H9 (cell line): Measurements from ENCODE around the gene RBM33. TPM values are rescaled to one million over a fixed set of nuclear protein-coding genes. Genes with fewer than 3 reads are reported as not detected.

ENCODE experiments used
- DNase-seq: peaks from one replicate; pipeline ENCODE4 v3.0.0-alpha.2; 2017
- H2AFZ ChIP-seq: one replicate; pipeline ENCODE4 v1.6.1; 2013; ENCODE audit warnings: mild to moderate bottlenecking, low read length, control low read depth, moderate library complexity
- H2AK5ac ChIP-seq: 2 replicates; pipeline ENCODE4 v1.6.1; 2013; ENCODE audit warnings: low read length, control low read depth, mixed read lengths; ENCODE audit not compliant: insufficient read length
- H2BK120ac ChIP-seq: one replicate; pipeline ENCODE4 v1.6.1; 2013; ENCODE audit warnings: low read depth, mild to moderate bottlenecking, low read length, control low read depth, inconsistent platforms; ENCODE audit not compliant: poor library complexity, severe bottlenecking
- H2BK12ac ChIP-seq: 2 replicates; pipeline ENCODE4 v1.6.1; 2013; ENCODE audit warnings: low read length, control low read depth, mixed read lengths, low read depth; ENCODE audit not compliant: insufficient read length
- H2BK15ac ChIP-seq: 2 replicates; pipeline ENCODE4 v1.6.1; 2013; ENCODE audit warnings: low read depth, low read length, control low read depth
- H2BK20ac ChIP-seq: one replicate; pipeline ENCODE4 v1.6.1; 2013; ENCODE audit warnings: low read depth, mild to moderate bottlenecking, low read length, control low read depth, inconsistent platforms; ENCODE audit not compliant: poor library complexity, severe bottlenecking
- H2BK5ac ChIP-seq: 2 replicates; pipeline ENCODE4 v1.6.1; 2013; ENCODE audit warnings: low read length, control low read depth, mixed read lengths; ENCODE audit not compliant: insufficient read length
- H3K14ac ChIP-seq: 2 replicates; pipeline ENCODE4 v1.6.1; 2013; ENCODE audit warnings: low read length, control low read depth; ENCODE audit not compliant: insufficient read depth
- H3K18ac ChIP-seq: 2 replicates; pipeline ENCODE4 v1.6.1; 2013; ENCODE audit warnings: low read depth, mild to moderate bottlenecking, mixed read lengths, low read length, control low read depth; ENCODE audit not compliant: insufficient read length
- H3K23ac ChIP-seq: 2 replicates; pipeline ENCODE4 v1.6.1; 2013; ENCODE audit warnings: low read length, control low read depth, mixed read lengths, low read depth; ENCODE audit not compliant: insufficient read length
- H3K23me2 ChIP-seq: 2 replicates; pipeline ENCODE4 v1.6.1; 2013; ENCODE audit warnings: low read depth, mild to moderate bottlenecking, mixed read lengths, low read length, control low read depth; ENCODE audit not compliant: insufficient read length, poor library complexity, severe bottlenecking
- H3K27ac ChIP-seq: 2 replicates; pipeline ENCODE4 v1.5.1; 2013; ENCODE audit warnings: low read length, control low read depth, mixed read lengths, low read depth; ENCODE audit not compliant: insufficient read length
- H3K27me3 ChIP-seq: 2 replicates; pipeline ENCODE4 v1.6.1; 2013; ENCODE audit warnings: low read length, control low read depth, inconsistent platforms; ENCODE audit not compliant: insufficient read depth
- H3K4ac ChIP-seq: 2 replicates; pipeline ENCODE4 v1.6.1; 2013; ENCODE audit warnings: low read depth, mild to moderate bottlenecking, control low read depth, inconsistent platforms, low read length, moderate library complexity
- H3K4me1 ChIP-seq: 2 replicates; pipeline ENCODE4 v1.6.1; 2013; ENCODE audit warnings: low read length, control low read depth, inconsistent platforms; ENCODE audit not compliant: insufficient read depth
- H3K4me2 ChIP-seq: 2 replicates; pipeline ENCODE4 v1.6.1; 2013; ENCODE audit warnings: low read length, control low read depth, mixed read lengths; ENCODE audit not compliant: insufficient read length, insufficient read depth
- H3K56ac ChIP-seq: 2 replicates; pipeline ENCODE4 v1.6.1; 2013; ENCODE audit warnings: low read depth, mild to moderate bottlenecking, mixed read lengths, low read length, control low read depth; ENCODE audit not compliant: insufficient read length
- H3K79me1 ChIP-seq: 2 replicates; pipeline ENCODE4 v1.6.1; 2013; ENCODE audit warnings: low read depth, mild to moderate bottlenecking, moderate library complexity, low read length, control low read depth, inconsistent platforms; ENCODE audit not compliant: insufficient read depth, poor library complexity, severe bottlenecking
- H3K79me2 ChIP-seq: 2 replicates; pipeline ENCODE4 v1.6.1; 2013; ENCODE audit warnings: low read length, control low read depth, inconsistent platforms; ENCODE audit not compliant: insufficient read depth
- H3K9ac ChIP-seq: 2 replicates; pipeline ENCODE4 v1.6.1; 2013; ENCODE audit warnings: low read length, control low read depth, mixed read lengths; ENCODE audit not compliant: insufficient read length; ENCODE audit errors: extremely low read depth
- H3K9me3 ChIP-seq: one replicate; pipeline ENCODE4 v1.6.1; 2013; ENCODE audit warnings: low read depth, low read length, inconsistent platforms; ENCODE audit not compliant: control insufficient read depth
- H3T11ph ChIP-seq: one replicate; pipeline ENCODE4 v1.6.1; 2013; ENCODE audit warnings: mild to moderate bottlenecking, low read length, control low read depth, inconsistent platforms
- H4K20me1 ChIP-seq: one replicate; pipeline ENCODE4 v1.6.1; 2013; ENCODE audit not compliant: control insufficient read depth, insufficient read length, insufficient read depth
- H4K5ac ChIP-seq: 2 replicates; pipeline ENCODE4 v1.6.1; 2013; ENCODE audit warnings: low read depth, mild to moderate bottlenecking, mixed read lengths, low read length, control low read depth; ENCODE audit not compliant: insufficient read length
- H4K8ac ChIP-seq: replicated peaks from 2 replicates; pipeline ENCODE4 v1.6.1; 2013; ENCODE audit warnings: low read length, control low read depth, mixed read lengths, low read depth; ENCODE audit not compliant: insufficient read length
- H4K91ac ChIP-seq: 2 replicates; pipeline ENCODE4 v1.6.1; 2013; ENCODE audit warnings: low read depth, mild to moderate bottlenecking, moderate library complexity, mixed read lengths, low read length, control low read depth; ENCODE audit not compliant: insufficient read length
- H3K27ac Mint-ChIP-seq, 3 experiments: 2 replicates in 2 of 3; 3 replicates in 1 of 3; pipeline ENCODE4 v1.8.0; 2020 to 2021; ENCODE audit warnings: mixed read lengths in 3 of 3, mild to moderate bottlenecking in 1 of 3, moderate library complexity in 1 of 3
- H3K27me3 Mint-ChIP-seq: 2 replicates; pipeline ENCODE4 v1.8.0; 2021; ENCODE audit warnings: low read depth, mild to moderate bottlenecking, moderate library complexity, mixed read lengths
- H3K36me3 Mint-ChIP-seq, 3 experiments: 2 replicates in 2 of 3; 3 replicates in 1 of 3; pipeline ENCODE4 v1.8.0; 2020 to 2021; ENCODE audit warnings: low read depth in 3 of 3, mixed read lengths in 3 of 3; ENCODE audit not compliant: insufficient read depth in 1 of 3
- H3K4me1 Mint-ChIP-seq, 2 experiments: 2 replicates each; pipeline ENCODE4 v1.8.0; 2020; ENCODE audit warnings: mixed read lengths in 2 of 2
- H3K4me3 Mint-ChIP-seq, 2 experiments: 2 replicates in 1 of 2; 3 replicates in 1 of 2; pipeline ENCODE4 v1.8.0; 2020 to 2021; ENCODE audit warnings: mild to moderate bottlenecking in 2 of 2, mixed read lengths in 2 of 2, moderate library complexity in 1 of 2
- H3K9me3 Mint-ChIP-seq, 2 experiments: 2 replicates in 1 of 2; 3 replicates in 1 of 2; pipeline ENCODE4 v1.8.0; 2020; ENCODE audit warnings: mild to moderate bottlenecking in 2 of 2, mixed read lengths in 2 of 2, moderate library complexity in 1 of 2
- CTCF ChIP-seq: fragments of 200-600 bp; sonication (generic); conservative IDR thresholded peaks from 3 replicates; pipeline ENCODE4 v1.8.0; 2021; ENCODE audit warnings: antibody characterized with exemption, mild to moderate bottlenecking
- WGBS: extraction: QIAGEN DNeasy Blood & Tissue Kit; methylation state at CpG from one replicate; pipeline ENCODE4 v1.1.7; 2013; ENCODE audit warnings: missing lambda C conversion rate, low lambda C conversion rate, mixed read lengths; ENCODE audit not compliant: insufficient read length; ENCODE audit errors: extremely low coverage; 5-methylcytosine and 5-hydroxymethylcytosine counted together
- total RNA-seq: library from RNA; stranded (reverse); gene quantifications from 2 replicates; pipeline ENCODE4 v1.2.1, GENCODE V29; 2021

Gene RBM33
- total RNA-seq, 1 experiment from 2014 or later = 71.3 TPM

GRCh38 chr7:155698633-155699032 lies 54.2 kb downstream of the RBM33 start:
- no peak overlapping the region for H4K8ac ChIP-seq
- H4K5ac ChIP-seq = no peak overlapping the region
- H2AK5ac ChIP-seq = no peak overlapping the region
- H3K23me2 ChIP-seq = no peaks in the 10 kb centered on the region
- no peak overlapping the region for H2BK5ac ChIP-seq
- no peaks in the 10 kb centered on the region for H4K20me1 ChIP-seq
- no peaks in the 10 kb centered on the region for H3K27me3 Mint-ChIP-seq
- H3K9me3 ChIP-seq = no peaks in the 10 kb centered on the region
- no peak overlapping the region for H2BK120ac ChIP-seq
- no peak overlapping the region for H3K14ac ChIP-seq
- H2BK12ac ChIP-seq = no peak overlapping the region
- peaks cover 4% of the 10 kb centered on the region; the same call in 1 of the 2 replicates for H3K79me2 ChIP-seq
- no peak overlapping the region for H2BK20ac ChIP-seq
- H3K4me3 Mint-ChIP-seq = no peak overlapping the region
- H3K4me2 ChIP-seq = no peak overlapping the region
- no peak overlapping the region for H3K23ac ChIP-seq
- no CpG with 5 or more reads among the region's 1 CpG for WGBS
- H3K27ac Mint-ChIP-seq = no peak overlapping the region
- no peak overlapping the region for H2AFZ ChIP-seq
- H3K79me1 ChIP-seq = peaks cover 7% of the 10 kb centered on the region
- no peak overlapping the region for H3K4ac ChIP-seq
- peaks cover 9 to 16% of the 10 kb centered on the region in 2 experiments for H3K4me1 Mint-ChIP-seq
- no peaks in the 10 kb centered on the region; the same call in none of the 2 replicates for H3K4me1 ChIP-seq
- H3K36me3 Mint-ChIP-seq = peaks cover 14 to 37% (median 28%) of the 10 kb centered on the region in 3 experiments; a peak in 5 of 7 replicates
- DNase-seq = no peak
- no peak overlapping the region for H3K18ac ChIP-seq
- H3T11ph ChIP-seq = no peak overlapping the region
- H3K56ac ChIP-seq = no peak overlapping the region
- H4K91ac ChIP-seq = no peak overlapping the region
- no peak overlapping the region for H3K27ac ChIP-seq
- H2BK15ac ChIP-seq = no peak overlapping the region
- no peak for TF ChIP-seq CTCF
- H3K9ac ChIP-seq = no peak overlapping the region
- H3K9me3 Mint-ChIP-seq = no peaks in the 10 kb centered on the region
- H3K27me3 ChIP-seq = no peaks in the 10 kb centered on the region
